ENCODE measurements around the gene TUBGCP2. TPM values are rescaled to one million over a fixed set of nuclear protein-coding genes. Genes with fewer than 3 reads are reported as not detected.

Gene TUBGCP2
- total RNA-seq, 1 donor from 2014 or later: 55.4 TPM

DNA sequence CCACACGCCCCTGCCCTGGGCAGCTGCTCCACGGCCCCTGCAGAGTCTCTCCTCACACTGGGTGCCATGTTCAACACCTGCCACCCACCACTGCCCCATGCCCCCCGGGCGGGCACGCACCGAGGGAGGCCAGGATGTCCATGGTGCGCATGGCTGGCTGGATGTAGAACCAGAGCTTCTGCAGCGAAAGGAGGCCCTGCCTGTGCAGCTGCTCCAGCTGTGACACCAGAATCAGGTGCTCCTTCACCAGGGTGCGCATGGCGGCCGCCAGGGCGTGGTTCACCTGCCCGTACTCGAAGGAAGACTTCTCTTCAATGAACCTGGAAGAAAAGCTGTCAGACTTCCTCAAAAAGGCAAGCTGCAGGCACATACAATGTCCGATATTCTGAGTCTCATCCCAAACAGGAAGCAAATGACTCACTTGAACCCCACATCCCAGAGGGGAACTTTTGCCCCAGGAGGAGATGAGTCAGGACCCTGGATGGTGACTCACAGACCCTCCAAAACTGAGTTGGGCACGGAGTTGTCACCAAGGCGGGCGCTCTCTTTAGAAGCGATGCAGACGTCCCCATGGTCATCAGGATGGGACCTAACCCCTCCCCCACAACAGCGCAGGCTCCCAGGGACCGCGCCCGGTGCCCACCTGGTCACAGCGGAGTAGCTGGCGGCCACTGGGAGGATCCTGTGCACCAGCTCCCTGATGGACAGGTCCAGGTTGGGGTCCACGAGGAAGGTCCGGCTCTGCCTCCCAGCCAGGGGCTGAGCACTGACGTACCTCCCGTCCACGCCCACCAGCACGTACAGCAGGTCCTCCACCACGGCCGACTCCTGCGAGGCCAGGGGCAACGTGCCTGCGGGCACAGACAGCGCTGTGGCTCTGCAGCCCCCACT lies 15.5 kb downstream of the TUBGCP2 start:
- H3K4me1 ChIP-seq: no peaks in the 10 kb centered on the region
- no peaks in the 10 kb centered on the region for H3K27me3 ChIP-seq
- no peak overlapping the region for H3K4me3 ChIP-seq
- Mint-ChIP-seq H3K4me3 (no peak overlapping the region), H3K9me3 (no peaks in the 10 kb centered on the region), H3K36me3 (peaks cover 17% of the 10 kb centered on the region), H3K27ac (no peak overlapping the region), H3K27me3 (ENCODE audit: insufficient read depth, low read depth) (peaks cover 2% of the 10 kb centered on the region), H3K4me1 (no peaks in the 10 kb centered on the region)
- no peaks in the 10 kb centered on the region for H3K9me3 ChIP-seq (ENCODE audit: low read depth)
- no peaks in the 10 kb centered on the region for H4K20me1 ChIP-seq (ENCODE audit: low read depth)
- no peaks in the 10 kb centered on the region for H3K36me3 ChIP-seq
- H3K4me2 ChIP-seq: no peak overlapping the region
- no peak for DNase-seq (ENCODE audit: low spot score)
- no peak overlapping the region for H3K9ac ChIP-seq
- TF ChIP-seq EZH2 (IDR thresholded peaks at IDR 0.05) (no peak), CTCF (IDR thresholded peaks at IDR 0.05) (no peak), EZH2phosphoT487 (IDR thresholded peaks at IDR 0.05) (no peak)
- H3F3A ChIP-seq (ENCODE audit: low read depth): no peaks in the 10 kb centered on the region
- H3K79me2 ChIP-seq (ENCODE audit: low read depth): no peaks in the 10 kb centered on the region
- no peak overlapping the region for H3K27ac ChIP-seq
- H2AFZ ChIP-seq (replicated peaks): no peak overlapping the region

DNA sequence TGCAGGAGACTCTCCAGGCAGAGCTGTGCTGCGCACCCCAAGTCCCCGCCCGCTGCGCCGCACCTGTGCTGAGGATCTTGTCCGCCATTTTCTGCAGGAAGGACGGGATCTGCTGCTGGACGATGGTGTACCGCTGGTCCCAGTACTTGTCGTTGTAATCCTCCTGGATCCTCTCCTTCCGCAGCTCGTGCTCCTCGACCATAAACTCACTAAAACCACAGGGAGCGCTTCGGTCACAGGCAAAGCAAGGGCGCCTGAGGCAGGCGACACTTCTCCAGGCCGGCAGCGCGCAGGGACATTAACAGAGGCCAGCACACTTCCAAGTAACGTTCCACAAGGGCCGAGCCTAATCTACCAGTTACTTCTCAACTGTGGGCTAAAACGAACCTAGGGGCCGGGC lies 18.9 kb downstream of the TUBGCP2 start:
- TF ChIP-seq CTCF (IDR thresholded peaks at IDR 0.05): no peak
- TF ChIP-seq EZH2phosphoT487 (IDR thresholded peaks at IDR 0.05): no peak
- no peak for TF ChIP-seq EZH2 (IDR thresholded peaks at IDR 0.05)
- Mint-ChIP-seq H3K9me3 (no peaks in the 10 kb centered on the region), H3K27ac (no peak overlapping the region), H3K4me3 (no peak overlapping the region), H3K27me3 (ENCODE audit: insufficient read depth, low read depth) (peaks cover 3% of the 10 kb centered on the region), H3K4me1 (no peaks in the 10 kb centered on the region), H3K36me3 (peaks cover 22% of the 10 kb centered on the region)
- Histone ChIP-seq H3K4me2 (no peak overlapping the region), H3K79me2 (ENCODE audit: low read depth) (no peaks in the 10 kb centered on the region), H3K4me3 (no peak overlapping the region), H3K9ac (no peak overlapping the region), H2AFZ (replicated peaks) (no peak overlapping the region), H3K9me3 (ENCODE audit: low read depth) (no peaks in the 10 kb centered on the region), H3K36me3 (no peaks in the 10 kb centered on the region), H3K4me1 (no peaks in the 10 kb centered on the region), H3K27ac (no peak overlapping the region), H4K20me1 (ENCODE audit: low read depth) (no peaks in the 10 kb centered on the region), H3K27me3 (no peaks in the 10 kb centered on the region), H3F3A (ENCODE audit: low read depth) (no peaks in the 10 kb centered on the region)
- DNase-seq (ENCODE audit: low spot score): no peak

DNA sequence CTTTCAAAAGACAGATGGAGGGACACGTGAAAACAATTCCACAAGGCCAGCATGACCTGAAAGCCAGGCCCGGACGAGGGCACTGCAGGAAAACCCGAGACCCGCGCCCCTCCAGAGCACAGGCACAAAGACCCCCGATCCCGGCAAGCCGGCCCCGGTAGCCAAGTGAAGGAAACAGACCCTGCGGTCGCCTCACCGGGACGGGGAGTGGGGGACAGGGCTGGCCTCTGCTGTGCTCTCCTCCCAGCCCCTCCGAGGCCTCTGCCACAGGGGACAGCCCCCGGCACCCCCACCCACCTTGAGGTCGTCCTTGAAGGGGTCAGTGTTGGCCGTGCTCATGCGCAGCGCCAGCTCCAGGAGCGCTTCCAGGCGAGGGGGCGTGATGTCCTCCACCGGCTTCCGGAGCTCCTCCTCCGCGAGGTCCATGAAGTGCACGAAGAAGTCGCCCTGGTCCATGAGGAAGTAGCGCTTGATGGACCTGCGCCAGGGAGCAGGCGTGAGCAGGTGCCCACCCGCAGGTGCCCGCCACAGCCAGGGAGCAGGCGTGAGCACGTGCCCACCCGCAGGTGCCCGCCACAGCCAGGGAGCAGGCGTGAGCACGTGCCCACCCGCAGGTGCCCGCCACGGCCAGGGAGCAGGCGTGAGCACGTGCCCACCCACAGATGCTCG lies 20.7 kb downstream of the TUBGCP2 start:
- Mint-ChIP-seq H3K4me1 (no peaks in the 10 kb centered on the region), H3K27me3 (ENCODE audit: insufficient read depth, low read depth) (peaks cover 6% of the 10 kb centered on the region), H3K27ac (no peak overlapping the region), H3K9me3 (no peaks in the 10 kb centered on the region), H3K36me3 (peaks cover 25% of the 10 kb centered on the region), H3K4me3 (no peak overlapping the region)
- Histone ChIP-seq H3K36me3 (no peaks in the 10 kb centered on the region), H3K27ac (no peak overlapping the region), H3K4me2 (no peak overlapping the region), H2AFZ (replicated peaks) (no peak overlapping the region), H3K79me2 (ENCODE audit: low read depth) (no peaks in the 10 kb centered on the region), H3K27me3 (no peaks in the 10 kb centered on the region), H3K4me3 (no peak overlapping the region), H3F3A (ENCODE audit: low read depth) (no peaks in the 10 kb centered on the region), H3K9me3 (ENCODE audit: low read depth) (no peaks in the 10 kb centered on the region), H4K20me1 (ENCODE audit: low read depth) (no peaks in the 10 kb centered on the region), H3K9ac (no peak overlapping the region), H3K4me1 (no peaks in the 10 kb centered on the region)
- TF ChIP-seq EZH2phosphoT487 (IDR thresholded peaks at IDR 0.05) (no peak), EZH2 (IDR thresholded peaks at IDR 0.05) (no peak), CTCF (IDR thresholded peaks at IDR 0.05) (no peak)
- DNase-seq (ENCODE audit: low spot score): no peak

Measured in neural progenitor cell (in vitro differentiated cells).